IMR-90 (cell line): ENCODE results near the gene ZCCHC14. TPM values are rescaled to one million over a fixed set of nuclear protein-coding genes. Genes with fewer than 3 reads are reported as not detected.

Source experiments
- ATAC-seq: fragments of 200-7000 bp; cut with Tn5 transposase; 2 replicates; pipeline ENCODE4 v1.9.1; 2020; ENCODE audit warnings: low read depth, mild to moderate bottlenecking, moderate library complexity
- BruUV-seq: library from RNA; stranded (reverse); fragments of 400-500 nt; replicated peaks from 2 replicates; lab custom pipeline; 2021; lab: Mats Ljungman, UMichigan
- CTCF ChIA-PET: fragments of 300-600 bp; formaldehyde crosslinking; extraction: SDS; loops from one replicate; lab custom pipeline; 2021; ENCODE audit warnings: antibody characterized with exemption; lab: Yijun Ruan, JAX
- POLR2A ChIA-PET: fragments of 300-600 bp; sonication (Branson Sonifier 250); formaldehyde crosslinking; loops from one replicate; lab custom pipeline; 2022; ENCODE audit warnings: antibody characterized with exemption; ENCODE audit not compliant: unreplicated experiment; lab: Charles Lee
- DNase-seq: peaks from one replicate; pipeline ENCODE4 v3.0.0; 2013
- H2AFZ ChIP-seq: replicated peaks from 2 replicates; pipeline ENCODE3; 2013; ENCODE audit warnings: low read length, mild to moderate bottlenecking; ENCODE audit not compliant: poor library complexity
- H2AK5ac ChIP-seq: 2 replicates; pipeline ENCODE4 v1.6.1; 2013; ENCODE audit warnings: low read depth, low read length, inconsistent platforms
- H2AK9ac ChIP-seq: replicated peaks from 2 replicates; pipeline ENCODE3; 2013; ENCODE audit warnings: mild to moderate bottlenecking, low read depth, low read length, moderate library complexity; ENCODE audit not compliant: poor library complexity
- H2BK120ac ChIP-seq: 2 replicates; pipeline ENCODE4 v1.6.1; 2013; ENCODE audit warnings: low read depth, low read length, inconsistent platforms
- H2BK15ac ChIP-seq: 3 replicates; pipeline ENCODE4 v1.6.1; 2013; ENCODE audit warnings: low read depth, low read length, inconsistent platforms
- H2BK20ac ChIP-seq: 2 replicates; pipeline ENCODE4 v1.6.1; 2013; ENCODE audit warnings: low read depth, mild to moderate bottlenecking, inconsistent platforms, low read length, moderate library complexity
- H2BK5ac ChIP-seq: 2 replicates; pipeline ENCODE4 v1.6.1; 2013; ENCODE audit warnings: mild to moderate bottlenecking, low read depth, low read length, inconsistent platforms; ENCODE audit not compliant: poor library complexity, severe bottlenecking
- H3K14ac ChIP-seq: replicated peaks from 2 replicates; pipeline ENCODE4 v1.6.1; 2013; ENCODE audit warnings: low read depth, low read length, inconsistent platforms
- H3K18ac ChIP-seq: 2 replicates; pipeline ENCODE4 v1.6.1; 2013; ENCODE audit warnings: low read depth, low read length, control low read depth
- H3K23ac ChIP-seq: 2 replicates; pipeline ENCODE4 v1.6.1; 2013; ENCODE audit warnings: low read depth, low read length, inconsistent platforms
- H3K27ac ChIP-seq: 2 replicates; pipeline ENCODE4 v1.5.1; 2013; ENCODE audit warnings: mild to moderate bottlenecking, control low read depth, low read length; ENCODE audit not compliant: insufficient read depth
- H3K27me3 ChIP-seq: 2 replicates; pipeline ENCODE4 v1.6.1; 2013; ENCODE audit warnings: low read length; ENCODE audit not compliant: control insufficient read depth, insufficient read depth
- H3K36me3 ChIP-seq: 2 replicates; pipeline ENCODE4 v1.6.1; 2013; ENCODE audit warnings: low read length, mixed read lengths; ENCODE audit not compliant: control insufficient read depth, insufficient read depth
- H3K4ac ChIP-seq: 2 replicates; pipeline ENCODE4 v1.6.1; 2013; ENCODE audit warnings: low read depth, low read length, inconsistent platforms
- H3K4me1 ChIP-seq: 2 replicates; pipeline ENCODE4 v1.6.1; 2013; ENCODE audit warnings: low read length, mixed read lengths; ENCODE audit not compliant: control insufficient read depth, insufficient read depth
- H3K4me2 ChIP-seq: 2 replicates; pipeline ENCODE4 v1.6.1; 2013; ENCODE audit warnings: low read depth, mild to moderate bottlenecking, control low read depth, low read length, moderate library complexity
- H3K4me3 ChIP-seq: 2 replicates; pipeline ENCODE4 v1.5.1; 2013; ENCODE audit warnings: low read depth, mild to moderate bottlenecking, control low read depth, low read length, moderate library complexity; ENCODE audit not compliant: insufficient read depth
- H3K56ac ChIP-seq: 2 replicates; pipeline ENCODE4 v1.6.1; 2013; ENCODE audit warnings: low read length, inconsistent platforms; ENCODE audit not compliant: insufficient read depth; ENCODE audit errors: extremely low read depth
- H3K79me1 ChIP-seq, 2 experiments: 2 replicates each; pipeline ENCODE4 v1.6.1; 2013; ENCODE audit warnings: low read length in 2 of 2, inconsistent platforms in 1 of 2, low read depth in 1 of 2
- H3K9ac ChIP-seq: 2 replicates; pipeline ENCODE4 v1.6.1; 2013; ENCODE audit warnings: low read depth, low read length, control low read depth
- H3K9me1 ChIP-seq: 2 replicates; pipeline ENCODE4 v1.6.1; 2013; ENCODE audit warnings: low read length, inconsistent platforms; ENCODE audit not compliant: insufficient read depth
- H3K9me3 ChIP-seq: 2 replicates; pipeline ENCODE4 v1.6.1; 2013; ENCODE audit warnings: low read length; ENCODE audit not compliant: control insufficient read depth, insufficient read depth
- H4K20me1 ChIP-seq: 2 replicates; pipeline ENCODE4 v1.6.1; 2013; ENCODE audit warnings: low read length, inconsistent platforms; ENCODE audit not compliant: insufficient read depth
- H4K5ac ChIP-seq: 2 replicates; pipeline ENCODE4 v1.6.1; 2013; ENCODE audit warnings: mild to moderate bottlenecking, low read depth, low read length, control low read depth
- H4K8ac ChIP-seq, 2 experiments: 2 replicates each; pipeline ENCODE4 v1.6.1; 2013; ENCODE audit warnings: low read depth in 2 of 2, low read length in 2 of 2, control low read depth in 1 of 2, inconsistent platforms in 1 of 2
- H4K91ac ChIP-seq: 2 replicates; pipeline ENCODE4 v1.6.1; 2013; ENCODE audit warnings: low read depth, low read length, inconsistent platforms; ENCODE audit not compliant: insufficient read depth
- CEBPB ChIP-seq: IDR thresholded peaks from 2 replicates; pipeline ENCODE4 v1.6.1; 2012; ENCODE audit warnings: low read depth, low read length, improper control_type of control experiment
- CHD1 ChIP-seq: IDR thresholded peaks from 2 replicates; pipeline ENCODE4 v1.6.1; 2012; ENCODE audit warnings: low read depth, low read length, improper control_type of control experiment
- CTCF ChIP-seq: conservative IDR thresholded peaks from 2 replicates; pipeline ENCODE4 v1.5.1; 2012; ENCODE audit warnings: mild to moderate bottlenecking, low read depth, low read length, improper control_type of control experiment
- MAFK ChIP-seq: IDR thresholded peaks from 2 replicates; pipeline ENCODE4 v1.6.1; 2012; ENCODE audit warnings: low read depth, low read length, improper control_type of control experiment
- MXI1 ChIP-seq: IDR thresholded peaks from 2 replicates; pipeline ENCODE4 v1.6.1; 2012; ENCODE audit warnings: low read depth, mild to moderate bottlenecking, low read length, moderate library complexity, borderline replicate concordance
- POLR2A ChIP-seq: IDR thresholded peaks from 2 replicates; pipeline ENCODE4 v1.6.1; 2012; ENCODE audit warnings: mild to moderate bottlenecking, low read depth, low read length
- RAD21 ChIP-seq: IDR thresholded peaks from 2 replicates; pipeline ENCODE4 v1.6.1; 2012; ENCODE audit warnings: low read length, improper control_type of control experiment
- RCOR1 ChIP-seq: IDR thresholded peaks from 2 replicates; pipeline ENCODE4 v1.6.1; 2012; ENCODE audit warnings: mild to moderate bottlenecking, low read length, improper control_type of control experiment; ENCODE audit not compliant: insufficient replicate concordance
- RFX5 ChIP-seq: IDR thresholded peaks from 2 replicates; pipeline ENCODE4 v1.8.0; 2012; ENCODE audit warnings: low read depth, mild to moderate bottlenecking, low read length, moderate library complexity
- USF2 ChIP-seq: fragments of 150-350 bp; IDR thresholded peaks from 2 replicates; pipeline ENCODE4 v1.6.1; 2017; ENCODE audit warnings: mild to moderate bottlenecking, antibody characterized with exemption, low read length, low read depth
- WGBS, 2 experiments: methylation state at CpG; one replicate each; pipeline versions ENCODE4 v1.1.5 to v1.1.7; 2013; ENCODE audit warnings: missing lambda C conversion rate in 2 of 2; ENCODE audit not compliant: insufficient read length in 1 of 2; ENCODE audit errors: extremely low coverage in 2 of 2; 5-methylcytosine and 5-hydroxymethylcytosine counted together
- dilution Hi-C: fragments of 300-500 bp; cut with HindIII; formaldehyde crosslinking; loops from one replicate; pipeline ENCODE4 v1.14.3; 2018; ENCODE audit warnings: low sequenced_read_pairs; ENCODE audit not compliant: unreplicated experiment
- in situ Hi-C: fragments of 300-500 bp; cut with MboI; formaldehyde crosslinking; loops from 3 replicates; pipeline ENCODE4 v1.14.3; 2019; ENCODE audit warnings: low sequenced_read_pairs, inconsistent platforms, mixed read lengths
- intact Hi-C: fragments of 100-400 bp; cut with micrococcal nuclease; formaldehyde crosslinking; loops from 2 replicates; pipeline ENCODE4 v1.10.0; 2022
- polyA plus RNA-seq, 3 experiments: library from polyadenylated mRNA; depleted of rRNA; stranded (reverse); fragments of >200 nt; gene quantifications; 2 replicates each; pipeline ENCODE4 v1.2.3, GENCODE V29; 2012; ENCODE audit warnings: low replicate concordance in 1 of 3
- total RNA-seq: library from RNA; depleted of rRNA; stranded (reverse); fragments of >200 nt; gene quantifications from 2 replicates; pipeline ENCODE4 v1.2.3, GENCODE V29; 2012

ZCCHC14 gene
- total and polyA plus RNA-seq, 2 of the 4 experiments (the other 2 are of a cell fraction), result 2.5 to 5.3 TPM

- no peak overlapping the region for H3K23ac ChIP-seq
- H3K4me3 ChIP-seq, result no peak overlapping the region
- H3K56ac ChIP-seq, result no peak overlapping the region
- H4K20me1 ChIP-seq, result peaks cover 71% of the 10 kb centered on the region
- no peak for TF ChIP-seq RCOR1
- TF ChIP-seq MXI1, result no peak
- TF ChIP-seq MAFK, result no peak
- TF ChIP-seq RAD21, result no peak
- TF ChIP-seq CEBPB, result no peak
- TF ChIP-seq USF2, result no peak
- no peak for TF ChIP-seq CTCF
- no peak for TF ChIP-seq CHD1
- no peak for TF ChIP-seq POLR2A
- no peak for TF ChIP-seq RFX5
- H3K4me2 ChIP-seq, result no peak overlapping the region
- H2BK5ac ChIP-seq, result no peak overlapping the region
- no peaks in the 10 kb centered on the region for H3K27me3 ChIP-seq
- no peak overlapping the region for H3K4ac ChIP-seq
- no peak overlapping the region for H2AFZ ChIP-seq
- ChIA-PET POLR2A (no interaction called here), CTCF (no interaction called here)
- H3K9ac ChIP-seq, result no peak overlapping the region
- WGBS, 2 experiments, result 91% methylated on average over 4 of the region's 22 CpGs; no CpG with 5 or more reads in 1 of the 2 experiments
- no peak overlapping the region for H4K5ac ChIP-seq
- H3K9me1 ChIP-seq, result peaks cover 15% of the 10 kb centered on the region
- H3K27ac ChIP-seq, result no peak overlapping the region
- H3K4me1 ChIP-seq, result peaks cover 8% of the 10 kb centered on the region
- in situ Hi-C loops (no loop called here), intact Hi-C loops (no loop called here), dilution Hi-C loops (no loop called here)
- H2BK15ac ChIP-seq, result no peak overlapping the region
- no peak overlapping the region for H2AK5ac ChIP-seq
- ATAC-seq, result no peak
- H3K36me3 ChIP-seq, result no peaks in the 10 kb centered on the region
- H3K14ac ChIP-seq, result no peak overlapping the region
- H2AK9ac ChIP-seq, result no peak overlapping the region
- BruUV-seq, result no TSS peak
- H3K18ac ChIP-seq, result no peak overlapping the region
- no peak overlapping the region for H4K91ac ChIP-seq
- DNase-seq, result no peak
- no peak overlapping the region for H4K8ac ChIP-seq
- peaks cover 47 to 81% of the 10 kb centered on the region in 2 experiments for H3K79me1 ChIP-seq
- no peak overlapping the region for H2BK20ac ChIP-seq
- no peak overlapping the region for H2BK120ac ChIP-seq
- no peaks in the 10 kb centered on the region for H3K9me3 ChIP-seq
Observed at GRCh38 chr16:87472142-87472778, 20.6 kb downstream of the ZCCHC14 start.
